Renal cortex interstitium (tissue), 15 donors: Measurements from ENCODE around the gene PRAMEF4. TPM values are rescaled to one million over a fixed set of nuclear protein-coding genes. Genes with fewer than 3 reads are reported as not detected.
"Not testable (repeated sequence)": the region's sequence is repeated elsewhere in the genome, so short reads cannot be mapped to it uniquely, and the experiment has no call there.

Experiments used
- DNase-seq, 11 donors: peaks; one replicate each; pipeline ENCODE4 v3.0.0-alpha.2; 2013; ENCODE audit warnings: low read depth in 9 of 11, low spot score in 4 of 11; ENCODE audit errors: extremely low read depth in 1 of 11
- long read RNA-seq, 16 experiments: transcript quantifications; one replicate each; lab custom pipeline, GENCODE V29; 2026
- polyA plus RNA-seq, 3 donors: library from polyadenylated mRNA; unstranded; fragments of 120-200 nt; gene quantifications; one replicate each; pipeline ENCODE4 v1.2.1, GENCODE V29; 2013; ENCODE audit not compliant: insufficient read length in 3 of 3

The PRAMEF4 gene
- not detected for polyA plus RNA-seq
- long read RNA-seq, donor 1, result 0 reads
- long read RNA-seq, donor 2, result 0 reads
- long read RNA-seq, donor 3, result 0 reads
- long read RNA-seq, donor 4, result 0 reads
- long read RNA-seq, donor 5, result 0 reads
- long read RNA-seq, donor 6, result 0 reads
- long read RNA-seq, donor 7, result 0 reads
- long read RNA-seq, donor 8, result 0 reads
- long read RNA-seq, donor 9, result 0 reads
- long read RNA-seq, donor 10, result 0 reads
- long read RNA-seq, donor 11, result 0 reads
- long read RNA-seq, donor 12, result 0 reads
- long read RNA-seq, donor 13, result 0 reads
- long read RNA-seq, donor 14, result 0 reads
- long read RNA-seq, donor 15, result 0 reads
- long read RNA-seq, donor 16, result 0 reads

GRCh38 chr1:12886101-12886500 lies at the start of gene PRAMEF4:
TSS of gene PRAMEF4 (minus strand) at chr1:12886201. CDS start at chr1:12883394, 2,807 bp downstream.
- DNase-seq, result not testable (repeated sequence)

- DNase-seq, result not testable (repeated sequence)
Observed at GRCh38 chr1:12924368-12924767, 38.4 kb upstream of the PRAMEF4 start.

GRCh38 chr1:12921749-12922148 lies 35.7 kb upstream of the PRAMEF4 start:
- not testable (repeated sequence) for DNase-seq

GRCh38 chr1:12916310-12916709 lies 30.3 kb upstream of the PRAMEF4 start, which contains the start of gene PRAMEF7:
TSS of gene PRAMEF7 (plus strand) at chr1:12916610. CDS start at chr1:12917693, 1,083 bp downstream.
- DNase-seq, result not testable (repeated sequence)

GRCh38 chr1:12903793-12904572 lies 18.0 kb upstream of the PRAMEF4 start:
- DNase-seq, result not testable (repeated sequence)

GRCh38 chr1:12899186-12899585 lies 13.2 kb upstream of the PRAMEF4 start:
- not testable (repeated sequence) for DNase-seq

- not testable (repeated sequence) for DNase-seq
Observed at GRCh38 chr1:12898170-12898569, 12.2 kb upstream of the PRAMEF4 start, which contains the start of gene PRAMEF10. TSS of gene PRAMEF10 (minus strand) at chr1:12898270. CDS start at chr1:12895847, 2,423 bp downstream.

DNA sequence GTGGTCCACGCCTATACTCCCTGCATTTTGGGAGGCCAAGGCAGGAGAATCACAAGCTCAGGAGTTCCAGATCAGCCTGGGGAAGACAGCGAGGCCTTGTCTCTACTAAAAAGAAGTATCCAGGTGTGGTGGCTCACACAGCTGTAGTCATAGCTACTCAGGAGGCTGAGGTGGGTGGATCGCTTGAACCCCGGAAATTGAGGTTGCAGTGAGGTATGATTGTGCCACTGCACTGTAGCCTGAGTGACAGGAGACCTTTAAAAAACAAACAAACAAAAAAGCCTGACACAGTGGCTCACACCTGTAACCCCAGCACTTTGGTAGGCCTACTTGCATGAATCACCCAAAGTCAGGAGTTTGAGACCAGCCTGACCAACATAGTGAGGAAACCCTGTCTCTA lies 7.5 kb downstream of the PRAMEF4 start:
- DNase-seq, result not testable (repeated sequence)

DNA sequence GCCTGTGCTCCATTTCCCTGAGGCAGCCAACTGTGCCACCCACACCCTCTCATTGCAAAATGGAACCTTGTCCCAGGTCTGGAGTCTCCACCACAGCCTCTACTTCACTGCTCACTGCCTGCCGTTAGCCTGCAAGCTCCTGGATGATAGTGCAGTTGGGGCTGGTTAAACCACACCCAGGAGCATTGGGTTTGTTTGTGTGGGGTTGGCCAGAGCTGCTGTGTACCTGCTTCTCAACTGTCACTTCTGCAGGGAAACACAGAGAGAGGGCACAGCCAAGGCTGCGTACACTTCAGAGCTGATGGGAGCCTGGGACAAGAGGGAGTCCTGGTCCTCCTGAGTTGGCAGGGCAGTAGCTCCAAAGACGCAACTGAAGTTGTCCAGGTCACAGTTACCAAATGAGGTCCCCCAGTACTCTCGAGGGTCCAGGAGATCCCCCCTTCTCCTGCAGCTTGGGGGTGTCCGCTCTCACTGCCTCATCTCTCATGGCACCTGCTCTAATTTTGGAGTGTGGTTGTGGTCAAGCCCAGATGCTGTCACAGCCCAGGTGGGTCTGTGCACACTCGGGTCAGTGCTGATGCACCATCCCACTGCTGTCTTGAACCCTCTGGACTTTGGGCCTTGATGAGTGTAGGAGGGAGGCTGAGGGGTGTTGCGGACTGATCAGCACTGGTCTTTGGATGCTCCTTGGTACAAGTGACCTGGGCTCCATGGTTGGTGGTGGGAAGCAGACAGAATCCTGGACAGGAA lies 22.7 kb downstream of the PRAMEF4 start:
- DNase-seq, result not testable (repeated sequence)

DNA sequence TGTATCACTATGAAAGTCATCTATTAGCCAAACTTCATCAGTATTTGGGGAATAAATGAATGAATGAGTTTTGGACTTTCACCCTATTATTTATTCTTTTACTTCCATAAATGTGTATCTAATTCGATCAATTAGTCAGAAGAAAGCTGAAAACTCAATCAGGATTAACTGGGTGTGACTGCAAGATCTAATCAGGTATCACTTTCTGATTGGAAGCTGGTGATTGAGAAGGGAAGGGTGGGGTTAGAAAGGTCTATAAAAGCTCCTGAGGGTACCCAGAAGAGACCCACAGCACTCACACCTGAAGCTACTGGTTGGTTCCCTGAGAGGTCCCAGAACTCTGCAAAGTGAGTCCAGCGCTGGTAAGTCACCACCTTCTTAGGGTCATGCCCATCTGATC lies 29.2 kb downstream of the PRAMEF4 start, which contains the start of gene PRAMEF2:
PRAMEF2 (plus strand) TSS at position 301 of the 400 bp plus-strand sequence. CDS start 1,924 bp downstream, outside the sequence.
- not testable (repeated sequence) for DNase-seq

- no peak for DNase-seq
Observed at GRCh38 chr1:12851779-12852178, 34.2 kb downstream of the PRAMEF4 start.

DNA sequence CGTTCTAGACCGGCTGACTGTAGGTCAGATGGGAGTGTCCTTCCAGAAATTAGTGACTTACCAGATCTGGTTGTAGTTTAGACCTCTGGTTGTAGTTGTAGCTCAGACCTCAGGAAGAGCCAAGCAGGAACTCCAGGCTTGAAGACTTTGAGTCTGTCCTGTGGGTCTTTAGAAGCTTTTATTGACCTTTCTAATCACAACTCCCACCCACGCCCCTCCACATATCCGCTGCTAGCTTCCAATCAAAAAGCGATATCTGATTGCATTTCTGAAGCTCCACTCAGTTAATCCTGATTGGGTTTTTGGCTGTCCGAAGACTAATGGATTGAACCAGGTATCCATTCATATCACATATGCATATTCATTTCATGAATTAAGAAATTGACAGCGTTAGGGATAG lies 37.4 kb downstream of the PRAMEF4 start, which contains the start of gene HNRNPCL1:
HNRNPCL1 (minus strand) TSS at position 101 of the 400 bp plus-strand sequence. CDS start 431 bp downstream, outside the sequence.
- DNase-seq, result not testable (repeated sequence)

- not testable (repeated sequence) for DNase-seq
Observed at GRCh38 chr1:12833251-12833650, 52.8 kb downstream of the PRAMEF4 start.

DNA sequence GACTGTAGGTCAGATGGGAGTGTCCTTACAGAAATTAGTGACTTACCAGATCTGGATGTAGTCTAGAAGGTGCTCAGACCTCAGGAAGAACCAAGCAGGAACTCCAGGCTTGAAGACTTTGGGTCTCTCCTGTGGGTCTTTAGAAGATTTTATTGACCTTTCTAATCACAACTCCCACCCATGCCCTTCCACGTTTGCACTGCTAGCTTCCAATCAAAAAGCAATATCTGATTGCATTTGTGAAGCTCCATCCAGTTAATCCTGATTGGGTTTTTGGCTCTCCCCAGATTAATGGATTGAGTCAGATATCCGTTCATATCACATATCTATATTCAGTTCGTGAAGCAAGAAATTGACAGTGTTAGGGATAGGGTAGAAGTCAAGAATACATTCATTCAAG lies 54.7 kb downstream of the PRAMEF4 start, which contains the start of gene PRAMEF11:
PRAMEF11 (minus strand) TSS at position 101 of the 400 bp plus-strand sequence. CDS start 2,621 bp downstream, outside the sequence.
- DNase-seq, result not testable (repeated sequence)

Other genes starting within 250 kb of the PRAMEF4 start
- gene AADACL4, start 242.1 kb downstream of the PRAMEF4 start, polyA plus RNA-seq, result 1 to 10 TPM; 1.1 to 2.0 (median 2.0) TPM
- gene AADACL3, start 170.1 kb downstream of the PRAMEF4 start, polyA plus RNA-seq, result not detected
- gene CFAP107, start 140.0 kb downstream of the PRAMEF4 start, polyA plus RNA-seq, result 1 to 10 TPM in 1 of 3 donors, under 1 TPM in 2; 0.64 to 1.1 (median 0.99) TPM
- not detected for gene PRAMEF12, start 112.5 kb downstream of the PRAMEF4 start, polyA plus RNA-seq
- not detected for gene PRAMEF1, start 94.8 kb downstream of the PRAMEF4 start, polyA plus RNA-seq
- not detected for gene PRAMEF11, start 54.8 kb downstream of the PRAMEF4 start, polyA plus RNA-seq
- under 1 TPM; 0.33 to 0.39 (median 0.34) TPM for gene HNRNPCL1, start 37.5 kb downstream of the PRAMEF4 start, polyA plus RNA-seq
- not detected for gene PRAMEF2, start 29.1 kb downstream of the PRAMEF4 start, polyA plus RNA-seq
- gene PRAMEF10, start 12.1 kb upstream of the PRAMEF4 start, polyA plus RNA-seq, result not detected
- gene PRAMEF7, start 30.4 kb upstream of the PRAMEF4 start, polyA plus RNA-seq, result not detected
- not detected for gene PRAMEF6, start 61.4 kb upstream of the PRAMEF4 start, polyA plus RNA-seq
- not detected for gene PRAMEF27, start 170.4 kb upstream of the PRAMEF4 start, polyA plus RNA-seq
- not detected for gene HNRNPCL3, start 174.6 kb upstream of the PRAMEF4 start, polyA plus RNA-seq
- not detected for gene PRAMEF25, start 184.6 kb upstream of the PRAMEF4 start, polyA plus RNA-seq
- under 1 TPM in 1 of 3 donors, not detected in 2; 0.17 TPM for gene HNRNPCL2, start 230.7 kb upstream of the PRAMEF4 start, polyA plus RNA-seq